ENCODE measurements around the gene PIK3R2.

- TF ChIP-seq TEAD4 (IDR thresholded peaks at IDR 0.05) (no peak), REST (IDR thresholded peaks at IDR 0.05; ENCODE audit: low read depth) (no peak), MAX (IDR thresholded peaks at IDR 0.05) (no peak), CREB1 (IDR thresholded peaks at IDR 0.05; ENCODE audit: low read depth) (no peak), FOXM1 (IDR thresholded peaks at IDR 0.05; ENCODE audit: borderline replicate concordance, low read depth) (no peak)
These were observed 31.8 kb upstream of the PIK3R2 start for GRCh38 chr19:18121166-18121565.
